Prostate gland (tissue), 2 donors: Measurements from ENCODE around the gene CDK5RAP3. TPM values are rescaled to one million over a fixed set of nuclear protein-coding genes. Genes with fewer than 3 reads are reported as not detected.
"Not testable (repeated sequence)": the region's sequence is repeated elsewhere in the genome, so short reads cannot be mapped to it uniquely, and the experiment has no call there.

Experiments used
- DNase-seq: peaks from one replicate; pipeline ENCODE4 v3.0.0-alpha.2; 2019; ENCODE audit warnings: low spot score
- H3K27ac ChIP-seq, 2 donors: fragments of 200-600 bp; sonication (generic); 2 replicates each; pipeline ENCODE4 v1.5.1; 2017 to 2019
- H3K27me3 ChIP-seq: fragments of 200-600 bp; sonication (generic); replicated peaks from 2 replicates; pipeline ENCODE4 v1.5.1; 2019; ENCODE audit not compliant: insufficient read depth
- H3K36me3 ChIP-seq, 2 donors: fragments of 200-600 bp; sonication (generic); 1 replicate in 1 of 2; 2 replicates in 1 of 2; pipeline versions ENCODE4 v1.5.1 to v1.8.1; 2017 to 2019
- H3K4me1 ChIP-seq: fragments of 200-600 bp; sonication (generic); replicated peaks from 2 replicates; pipeline ENCODE4 v1.5.1; 2019
- H3K4me3 ChIP-seq, 2 donors: fragments of 200-600 bp; sonication (generic); 2 replicates each; pipeline ENCODE4 v1.5.1; 2017 to 2019
- H3K9me3 ChIP-seq: fragments of 200-600 bp; sonication (generic); 2 replicates; pipeline ENCODE4 v1.5.1; 2017
- POLR2A ChIP-seq: fragments of 450-650 bp; IDR thresholded peaks from one replicate; pipeline ENCODE4 v1.6.1; 2016; ENCODE audit warnings: antibody characterized with exemption, mild to moderate bottlenecking
- POLR2AphosphoS5 ChIP-seq: sonication (generic); formaldehyde crosslinking; IDR thresholded peaks from one replicate; pipeline ENCODE4 v1.6.1; 2017; ENCODE audit warnings: antibody characterized with exemption
- WGBS: methylation state at CpG from one replicate; pipeline ENCODE4 v1.1.5; 2018; 5-methylcytosine and 5-hydroxymethylcytosine counted together
- intact Hi-C: fragments of 100-400 bp; cut with DNase I; formaldehyde crosslinking; loops from one replicate; pipeline ENCODE4 v1.14.2; 2022
- total RNA-seq, 2 donors: library from RNA; depleted of rRNA; stranded (reverse); fragments of >200 nt; gene quantifications; one replicate each; pipeline ENCODE4 v1.1.0, GENCODE V29; 2016
- TF ChIP-seq, protein P1 (sequence below), 4 experiments: fragments of 200-600 bp in 2 of 4; fragments of 450-650 bp in 2 of 4; sonication (generic) in 2 of 4; IDR thresholded peaks; 1 replicate in 3 of 4; 2 replicates in 1 of 4; pipeline ENCODE4 v1.5.1; 2016 to 2019; ENCODE audit warnings: antibody characterized with exemption in 4 of 4, mild to moderate bottlenecking in 2 of 4, moderate library complexity in 2 of 4

Gene CDK5RAP3
- total RNA-seq, 2 donors from 2014 or later: 185 to 193 TPM

DNA sequence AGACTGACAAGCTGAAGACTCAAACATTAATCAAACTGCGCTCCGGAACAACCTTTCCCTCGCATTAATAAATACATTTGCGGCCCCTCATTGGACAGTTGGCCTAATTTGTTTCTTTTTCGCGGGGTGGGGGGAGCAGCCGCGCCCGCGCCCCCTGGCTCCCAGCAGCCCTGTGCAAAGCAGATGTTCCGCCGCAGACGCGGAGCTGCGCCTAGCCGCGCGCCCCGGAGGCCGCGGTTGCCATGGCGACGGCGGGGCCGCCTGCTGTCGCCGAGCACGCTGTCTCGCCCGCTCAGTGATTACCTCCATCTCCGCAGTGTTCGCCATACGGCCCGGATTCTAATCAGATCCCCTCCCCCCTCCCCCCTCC is 41.2 kb downstream of the CDK5RAP3 start:
- Histone ChIP-seq H3K4me1 (peaks cover 5% of the 10 kb centered on the region), H3K27ac (no peak overlapping the region), H3K36me3 (no peaks in the 10 kb centered on the region), H3K27me3 (no peaks in the 10 kb centered on the region), H3K4me3 (peak overlapping the region; percentile 6 to 21), H3K9me3 (no peaks in the 10 kb centered on the region)
- intact Hi-C loops: no loop called here
- WGBS: under 1% methylated on average over 32 of the region's 34 CpGs
- DNase-seq: no peak
- TF ChIP-seq POLR2AphosphoS5: no peak
- no peak for TF ChIP-seq POLR2A
- TF ChIP-seq, protein P1, sequence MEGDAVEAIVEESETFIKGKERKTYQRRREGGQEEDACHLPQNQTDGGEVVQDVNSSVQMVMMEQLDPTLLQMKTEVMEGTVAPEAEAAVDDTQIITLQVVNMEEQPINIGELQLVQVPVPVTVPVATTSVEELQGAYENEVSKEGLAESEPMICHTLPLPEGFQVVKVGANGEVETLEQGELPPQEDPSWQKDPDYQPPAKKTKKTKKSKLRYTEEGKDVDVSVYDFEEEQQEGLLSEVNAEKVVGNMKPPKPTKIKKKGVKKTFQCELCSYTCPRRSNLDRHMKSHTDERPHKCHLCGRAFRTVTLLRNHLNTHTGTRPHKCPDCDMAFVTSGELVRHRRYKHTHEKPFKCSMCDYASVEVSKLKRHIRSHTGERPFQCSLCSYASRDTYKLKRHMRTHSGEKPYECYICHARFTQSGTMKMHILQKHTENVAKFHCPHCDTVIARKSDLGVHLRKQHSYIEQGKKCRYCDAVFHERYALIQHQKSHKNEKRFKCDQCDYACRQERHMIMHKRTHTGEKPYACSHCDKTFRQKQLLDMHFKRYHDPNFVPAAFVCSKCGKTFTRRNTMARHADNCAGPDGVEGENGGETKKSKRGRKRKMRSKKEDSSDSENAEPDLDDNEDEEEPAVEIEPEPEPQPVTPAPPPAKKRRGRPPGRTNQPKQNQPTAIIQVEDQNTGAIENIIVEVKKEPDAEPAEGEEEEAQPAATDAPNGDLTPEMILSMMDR (IDR thresholded peaks at IDR 0.05): no peak

DNA sequence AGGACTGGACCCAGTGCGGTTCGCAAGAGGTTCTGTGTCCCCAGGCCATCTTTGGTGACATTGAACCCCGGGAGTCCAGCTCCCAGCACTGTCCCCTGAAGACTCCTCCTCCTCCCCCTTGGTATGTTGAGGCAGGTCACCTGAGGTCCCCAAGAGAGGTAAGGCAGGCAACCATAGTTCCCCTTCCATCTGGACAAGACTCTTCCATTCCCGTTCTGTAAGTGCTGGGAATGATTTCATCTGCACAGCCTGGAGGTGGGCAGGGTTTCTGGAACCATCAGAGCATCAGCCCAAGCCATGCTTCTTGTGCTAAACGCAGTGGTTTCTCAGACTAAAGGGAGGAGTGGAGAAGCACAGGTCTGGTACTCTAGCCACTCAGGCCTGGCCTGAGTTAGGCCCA is 41.7 kb downstream of the CDK5RAP3 start:
- intact Hi-C loops: no loop called here
- no peak for DNase-seq
- H3K27me3 ChIP-seq: no peaks in the 10 kb centered on the region
- H3K9me3 ChIP-seq: no peaks in the 10 kb centered on the region
- TF ChIP-seq POLR2AphosphoS5 (no peak), POLR2A (no peak)
- TF ChIP-seq, protein P1 (IDR thresholded peaks at IDR 0.05): no peak
- H3K36me3 ChIP-seq: no peaks in the 10 kb centered on the region
- 39% methylated on average over 5 of the region's 5 CpGs for WGBS
- H3K27ac ChIP-seq: no peak overlapping the region
- peaks cover 5% of the 10 kb centered on the region for H3K4me1 ChIP-seq
- H3K4me3 ChIP-seq: no peak overlapping the region

DNA sequence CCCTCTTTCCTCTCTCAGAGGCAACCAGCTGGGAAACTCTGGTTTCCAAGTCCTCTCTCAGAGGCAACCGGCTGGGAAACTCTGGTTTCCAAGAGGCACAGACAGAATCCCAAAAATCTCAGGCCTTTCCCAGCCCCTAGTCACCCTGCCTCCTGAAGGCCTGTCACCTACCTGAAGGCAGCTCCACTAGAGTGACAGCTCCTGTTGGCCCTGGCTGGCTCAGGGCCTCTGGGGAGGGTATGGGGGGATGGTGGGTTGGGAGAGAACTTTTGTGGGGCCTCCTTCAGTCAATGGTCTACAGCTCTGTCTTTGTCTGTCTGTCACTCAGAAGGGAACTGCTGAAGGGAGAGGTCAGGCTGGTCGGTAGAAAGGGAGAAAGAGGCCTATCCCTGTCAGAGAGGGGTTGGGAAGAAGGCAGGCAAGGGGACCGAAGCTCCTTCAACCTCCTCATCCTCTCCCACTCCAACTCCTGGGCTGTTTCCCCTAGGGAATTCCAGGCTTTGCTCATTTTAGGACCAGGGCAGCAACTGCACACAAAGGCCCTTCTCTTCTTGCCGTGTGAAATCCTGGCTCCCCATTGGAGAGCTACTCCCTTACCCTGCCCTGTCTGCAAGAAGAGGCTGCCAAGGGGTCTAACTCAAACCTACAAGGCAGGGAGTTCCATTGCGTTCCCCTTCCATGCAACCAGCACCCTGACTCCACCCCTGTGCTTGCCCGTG is 43.1 kb downstream of the CDK5RAP3 start:
- Histone ChIP-seq H3K4me1 (peaks cover 5% of the 10 kb centered on the region), H3K36me3 (no peaks in the 10 kb centered on the region), H3K4me3 (no peak overlapping the region), H3K27me3 (no peaks in the 10 kb centered on the region), H3K9me3 (no peaks in the 10 kb centered on the region), H3K27ac (no peak overlapping the region)
- WGBS: 79% methylated on average over 6 of the region's 6 CpGs
- DNase-seq: no peak
- TF ChIP-seq POLR2AphosphoS5: no peak
- TF ChIP-seq POLR2A: no peak
- TF ChIP-seq, protein P1 (IDR thresholded peaks at IDR 0.05): no peak
- intact Hi-C loops: no loop called here

DNA sequence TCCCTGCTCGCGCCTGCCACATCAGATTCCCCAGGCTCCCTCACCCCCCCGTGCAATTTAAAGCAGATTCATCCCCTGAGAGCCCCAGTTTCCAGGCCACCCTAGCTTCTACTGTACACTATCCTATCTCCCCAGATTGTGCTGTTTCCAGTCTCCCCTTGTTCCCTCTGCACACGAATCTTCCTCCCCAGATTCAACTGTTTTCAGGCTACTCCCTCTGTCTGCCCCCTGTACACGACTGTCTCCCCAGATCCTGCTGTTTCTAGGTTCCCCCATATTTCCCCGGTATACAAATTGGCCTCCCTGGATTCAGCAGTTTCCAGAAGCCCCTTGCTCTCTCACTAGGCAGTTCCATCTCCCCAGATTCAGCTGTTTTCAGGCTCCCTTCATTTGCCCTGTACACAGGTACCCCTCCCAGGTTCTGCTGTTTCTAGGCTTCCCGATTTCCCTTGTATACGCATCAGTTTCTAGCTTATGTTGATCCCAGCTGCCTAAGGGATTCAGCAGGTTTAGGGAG is 43.7 kb downstream of the CDK5RAP3 start:
- no peak overlapping the region for H3K4me3 ChIP-seq
- intact Hi-C loops: loop anchor here (5.0 kb wide), 1 partner anchor 37 kb away; no protein-coding TSS in a partner anchor
- no peaks in the 10 kb centered on the region for H3K36me3 ChIP-seq
- H3K27ac ChIP-seq: no peak overlapping the region
- H3K27me3 ChIP-seq: no peaks in the 10 kb centered on the region
- 78% methylated on average over 8 of the region's 8 CpGs for WGBS
- TF ChIP-seq, protein P1 (IDR thresholded peaks at IDR 0.05): no peak
- no peak for TF ChIP-seq POLR2AphosphoS5
- no peak for TF ChIP-seq POLR2A
- peaks cover 5% of the 10 kb centered on the region for H3K4me1 ChIP-seq
- H3K9me3 ChIP-seq: no peaks in the 10 kb centered on the region
- DNase-seq: no peak

DNA sequence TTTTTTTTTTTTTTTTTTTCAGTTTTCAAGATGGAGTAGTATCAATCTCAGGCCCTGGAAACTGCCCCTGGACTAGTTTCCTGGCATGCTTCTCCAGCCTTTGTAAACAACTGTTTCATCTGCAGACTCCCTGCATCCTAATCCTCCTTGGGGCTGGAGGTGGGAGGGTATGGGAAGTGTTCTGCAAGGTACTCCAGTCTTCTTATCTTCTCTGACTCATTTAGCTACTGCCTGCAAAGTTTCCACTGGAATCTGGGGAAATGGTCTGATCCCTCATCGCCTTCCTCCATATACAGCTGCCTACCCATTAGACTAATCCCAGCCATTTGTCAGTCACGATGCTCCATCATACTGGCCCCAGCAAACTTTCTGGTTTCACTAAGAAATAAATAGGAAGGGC is 45.2 kb downstream of the CDK5RAP3 start:
- DNase-seq: no peak
- H3K36me3 ChIP-seq: no peaks in the 10 kb centered on the region
- H3K4me3 ChIP-seq: no peak overlapping the region
- TF ChIP-seq, protein P1 (IDR thresholded peaks at IDR 0.05): no peak
- TF ChIP-seq POLR2A (no peak), POLR2AphosphoS5 (no peak)
- no peaks in the 10 kb centered on the region for H3K9me3 ChIP-seq
- intact Hi-C loops: loop anchor here (5.0 kb wide), 1 partner anchor 39 kb away; no protein-coding TSS in a partner anchor
- WGBS: 92% methylated on average over 2 of the region's 2 CpGs
- no peak overlapping the region for H3K27ac ChIP-seq
- peaks cover 5% of the 10 kb centered on the region for H3K4me1 ChIP-seq
- H3K27me3 ChIP-seq: no peaks in the 10 kb centered on the region

DNA sequence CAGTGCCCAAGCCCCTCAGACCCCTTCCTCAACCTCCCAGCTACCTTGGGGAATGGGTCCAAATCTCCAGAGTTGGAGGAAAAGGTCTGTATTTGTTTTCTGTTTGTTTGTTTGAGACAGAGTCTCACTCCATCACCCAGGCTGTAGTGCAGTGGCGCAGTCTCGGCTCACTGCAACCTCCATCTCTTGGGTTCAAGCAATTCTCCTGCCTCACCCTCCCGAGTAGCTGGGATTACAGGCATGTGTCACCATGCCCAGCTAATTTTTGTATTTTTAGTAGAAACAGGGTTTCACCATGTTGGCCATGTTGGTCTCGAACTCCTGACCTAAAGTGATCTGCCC is 46.9 kb downstream of the CDK5RAP3 start:
- H3K4me1 ChIP-seq, DNase-seq, H3K36me3 ChIP-seq, H3K4me3 ChIP-seq, H3K27me3 ChIP-seq, H3K27ac ChIP-seq, H3K9me3 ChIP-seq: not testable (repeated sequence)
- intact Hi-C loops: loop anchor here (5.0 kb wide), 1 partner anchor 40 kb away; no protein-coding TSS in a partner anchor
- 82% methylated on average over 4 of the region's 4 CpGs for WGBS
